Parathyroid adenoma (tissue), 2 donors: ENCODE results near the gene CAAP1.

Experiments used
- H2AFZ ChIP-seq: fragments of 300-600 bp; sonication (generic); one replicate; pipeline ENCODE4 v1.7.0; 2017; ENCODE audit warnings: antibody characterized with exemption, mild to moderate bottlenecking
- H3K27ac ChIP-seq: fragments of 300-600 bp; sonication (generic); one replicate; pipeline ENCODE4 v1.7.0; 2017
- H3K27me3 ChIP-seq: fragments of 300-600 bp; sonication (generic); one replicate; pipeline ENCODE4 v1.7.0; 2017; ENCODE audit warnings: low read length; ENCODE audit not compliant: control insufficient read depth, insufficient read depth
- H3K36me3 ChIP-seq: fragments of 300-600 bp; sonication (generic); one replicate; pipeline ENCODE4 v1.7.0; 2017; ENCODE audit warnings: low read length; ENCODE audit not compliant: control insufficient read depth, insufficient read depth
- H3K4me1 ChIP-seq: fragments of 300-600 bp; sonication (generic); one replicate; pipeline ENCODE4 v1.7.0; 2017; ENCODE audit warnings: control low read depth
- H3K4me2 ChIP-seq: fragments of 300-600 bp; sonication (generic); one replicate; pipeline ENCODE4 v1.7.0; 2017; ENCODE audit warnings: low read length
- H3K4me3 ChIP-seq: fragments of 300-600 bp; sonication (generic); one replicate; pipeline ENCODE4 v1.7.0; 2017; ENCODE audit warnings: low read depth, low read length
- H3K79me2 ChIP-seq: fragments of 300-600 bp; sonication (generic); one replicate; pipeline ENCODE4 v1.7.0; 2017; ENCODE audit warnings: control low read depth
- H3K9ac ChIP-seq: fragments of 300-600 bp; sonication (generic); one replicate; pipeline ENCODE4 v1.7.0; 2017; ENCODE audit warnings: mild to moderate bottlenecking
- H3K9me3 ChIP-seq: fragments of 300-600 bp; sonication (generic); one replicate; pipeline ENCODE4 v1.7.0; 2017; ENCODE audit warnings: low read length; ENCODE audit not compliant: control insufficient read depth
- TF ChIP-seq, protein P1 (sequence below): fragments of 300-600 bp; sonication (generic); IDR thresholded peaks from one replicate; pipeline ENCODE4 v1.7.0; 2017; ENCODE audit warnings: antibody characterized with exemption, mild to moderate bottlenecking
- donor health status: primary hyperparathyroidism.

CAAP1 gene

DNA sequence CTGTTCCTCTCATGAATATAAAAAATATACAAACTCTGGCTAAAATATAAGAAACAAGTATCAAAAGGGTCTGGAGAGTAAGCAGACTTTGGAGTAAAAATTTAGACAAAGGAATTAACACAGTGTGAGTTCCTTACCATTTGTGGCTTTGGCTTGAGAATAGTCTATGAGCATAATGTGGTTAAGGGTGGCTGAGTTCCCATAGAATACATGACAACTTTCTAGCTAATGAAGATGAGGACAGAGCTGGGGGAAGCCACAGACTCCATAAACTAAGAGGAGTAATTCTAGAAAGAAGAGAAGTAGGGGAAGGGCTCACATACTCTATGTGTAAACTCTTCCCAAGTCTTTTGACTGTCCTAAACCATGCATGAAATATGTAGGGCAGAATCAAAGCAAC lies 79.4 kb downstream of the CAAP1 start:
- Histone ChIP-seq H2AFZ (no peak overlapping the region), H3K27me3 (no peaks in the 10 kb centered on the region), H3K4me2 (no peak overlapping the region)

DNA sequence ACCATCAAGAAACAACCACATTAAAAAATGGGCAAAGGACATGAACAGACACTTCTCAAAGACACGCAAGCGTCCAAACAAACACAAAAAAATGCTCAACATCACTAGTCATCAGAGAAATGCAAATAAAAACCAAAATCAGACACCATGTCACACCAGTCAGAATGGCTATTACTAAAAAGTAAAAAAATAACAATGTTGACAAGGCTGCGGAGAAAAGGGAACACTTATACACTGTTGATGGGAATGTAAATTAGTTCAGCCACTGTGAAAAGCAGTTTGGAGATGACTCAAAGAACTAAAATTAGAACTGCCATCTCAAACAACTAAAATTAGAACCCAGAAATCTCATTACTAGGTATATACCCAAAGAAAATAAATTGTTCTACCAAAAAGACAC lies 80.4 kb downstream of the CAAP1 start:
- Histone ChIP-seq H3K79me2 (no peaks in the 10 kb centered on the region), H3K27ac (no peak overlapping the region), H3K27me3 (no peaks in the 10 kb centered on the region), H2AFZ (no peak overlapping the region), H3K4me1 (no peaks in the 10 kb centered on the region), H3K36me3 (no peaks in the 10 kb centered on the region), H3K9ac (no peak overlapping the region), H3K9me3 (no peaks in the 10 kb centered on the region), H3K4me2 (no peak overlapping the region), H3K4me3 (no peak overlapping the region)
- TF ChIP-seq, protein P1, sequence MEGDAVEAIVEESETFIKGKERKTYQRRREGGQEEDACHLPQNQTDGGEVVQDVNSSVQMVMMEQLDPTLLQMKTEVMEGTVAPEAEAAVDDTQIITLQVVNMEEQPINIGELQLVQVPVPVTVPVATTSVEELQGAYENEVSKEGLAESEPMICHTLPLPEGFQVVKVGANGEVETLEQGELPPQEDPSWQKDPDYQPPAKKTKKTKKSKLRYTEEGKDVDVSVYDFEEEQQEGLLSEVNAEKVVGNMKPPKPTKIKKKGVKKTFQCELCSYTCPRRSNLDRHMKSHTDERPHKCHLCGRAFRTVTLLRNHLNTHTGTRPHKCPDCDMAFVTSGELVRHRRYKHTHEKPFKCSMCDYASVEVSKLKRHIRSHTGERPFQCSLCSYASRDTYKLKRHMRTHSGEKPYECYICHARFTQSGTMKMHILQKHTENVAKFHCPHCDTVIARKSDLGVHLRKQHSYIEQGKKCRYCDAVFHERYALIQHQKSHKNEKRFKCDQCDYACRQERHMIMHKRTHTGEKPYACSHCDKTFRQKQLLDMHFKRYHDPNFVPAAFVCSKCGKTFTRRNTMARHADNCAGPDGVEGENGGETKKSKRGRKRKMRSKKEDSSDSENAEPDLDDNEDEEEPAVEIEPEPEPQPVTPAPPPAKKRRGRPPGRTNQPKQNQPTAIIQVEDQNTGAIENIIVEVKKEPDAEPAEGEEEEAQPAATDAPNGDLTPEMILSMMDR = no peak

More for the DNA sequence above, 79.4 kb downstream of the CAAP1 start:
- Histone ChIP-seq H3K79me2 (no peaks in the 10 kb centered on the region), H3K36me3 (no peaks in the 10 kb centered on the region), H3K9me3 (no peaks in the 10 kb centered on the region), H3K4me3 (no peak overlapping the region), H3K4me1 (no peaks in the 10 kb centered on the region), H3K27ac (no peak overlapping the region), H3K9ac (no peak overlapping the region)
- TF ChIP-seq, protein P1 = no peak

DNA sequence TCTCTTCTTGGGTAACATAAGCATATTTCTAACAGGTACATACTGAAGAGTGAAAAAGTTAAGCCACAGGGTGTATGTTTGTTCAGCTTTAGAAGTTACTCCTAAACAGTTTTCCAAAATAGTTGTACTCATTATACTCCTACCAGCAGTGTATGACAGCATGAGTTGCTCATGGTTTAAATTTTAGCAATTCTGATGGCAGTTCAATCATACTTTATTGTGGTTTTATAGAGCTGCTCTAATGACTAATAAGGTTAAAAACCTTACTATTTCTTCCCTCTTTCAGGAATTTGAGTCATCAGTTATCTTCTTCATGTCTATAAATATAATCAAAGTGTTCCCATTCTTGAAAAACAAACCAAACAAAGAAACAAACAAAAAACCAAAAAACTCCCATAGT lies 81.5 kb downstream of the CAAP1 start:
- no peaks in the 10 kb centered on the region for H3K36me3 ChIP-seq

DNA sequence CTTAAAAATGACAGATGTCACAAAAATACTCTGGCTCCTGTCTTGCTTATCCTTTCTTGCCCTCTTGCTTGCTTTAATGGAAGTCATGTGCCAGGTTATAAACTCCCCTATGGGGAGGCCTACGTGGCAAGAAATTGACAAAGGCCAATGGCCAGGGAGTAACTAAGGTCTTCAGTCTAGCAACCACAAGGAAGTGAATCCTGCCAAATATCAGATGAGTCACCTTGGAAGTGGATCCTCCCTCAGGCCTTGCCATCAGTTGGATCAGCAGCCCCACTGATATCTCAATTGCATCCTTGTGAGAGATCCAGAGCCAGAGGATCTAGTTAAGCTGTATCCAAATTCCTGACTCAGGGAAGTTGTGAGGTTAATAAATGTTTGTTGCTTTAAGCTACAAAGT lies 82.8 kb downstream of the CAAP1 start:
- Histone ChIP-seq H3K9me3 (no peaks in the 10 kb centered on the region), H3K36me3 (no peaks in the 10 kb centered on the region), H3K79me2 (no peaks in the 10 kb centered on the region), H3K4me3 (no peak overlapping the region), H3K27me3 (no peaks in the 10 kb centered on the region), H3K4me2 (no peak overlapping the region), H3K4me1 (no peaks in the 10 kb centered on the region), H3K9ac (no peak overlapping the region), H3K27ac (no peak overlapping the region), H2AFZ (no peak overlapping the region)
- TF ChIP-seq, protein P1 = no peak

More for the DNA sequence above, 81.5 kb downstream of the CAAP1 start:
- H3K9me3 ChIP-seq = no peaks in the 10 kb centered on the region
- no peak overlapping the region for H3K27ac ChIP-seq
- no peak overlapping the region for H2AFZ ChIP-seq
- H3K4me3 ChIP-seq = no peak overlapping the region
- no peak overlapping the region for H3K4me2 ChIP-seq
- no peaks in the 10 kb centered on the region for H3K79me2 ChIP-seq
- H3K27me3 ChIP-seq = no peaks in the 10 kb centered on the region
- TF ChIP-seq, protein P1 = no peak
- no peaks in the 10 kb centered on the region for H3K4me1 ChIP-seq
- no peak overlapping the region for H3K9ac ChIP-seq

DNA sequence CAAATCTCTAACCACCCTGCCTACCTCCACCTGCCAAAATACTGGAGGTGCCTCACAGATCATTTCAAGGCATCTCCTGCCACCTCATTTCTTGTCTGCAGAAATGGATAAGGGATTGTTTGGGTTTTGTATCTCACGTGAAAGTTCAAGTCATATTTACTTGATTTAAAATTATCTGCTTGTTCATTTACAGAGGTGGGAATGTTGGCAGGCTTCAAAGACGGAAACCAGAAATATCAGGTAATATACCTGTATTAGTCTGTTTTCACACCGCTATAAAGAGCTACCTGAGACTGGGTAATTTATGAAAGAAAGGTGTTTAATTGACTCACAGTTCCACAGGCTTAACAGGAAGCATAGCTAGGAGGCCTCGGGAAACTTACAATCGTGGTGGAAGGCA lies 85.4 kb downstream of the CAAP1 start:
- H3K36me3 ChIP-seq = no peaks in the 10 kb centered on the region
- no peaks in the 10 kb centered on the region for H3K79me2 ChIP-seq
- H3K9ac ChIP-seq = no peak overlapping the region
- H3K4me3 ChIP-seq = no peak overlapping the region
- no peak overlapping the region for H3K4me2 ChIP-seq
- no peak overlapping the region for H2AFZ ChIP-seq
- H3K4me1 ChIP-seq = no peaks in the 10 kb centered on the region
- no peaks in the 10 kb centered on the region for H3K27me3 ChIP-seq
- TF ChIP-seq, protein P1 = no peak
- H3K27ac ChIP-seq = no peak overlapping the region
- no peaks in the 10 kb centered on the region for H3K9me3 ChIP-seq
